OCI-LY1 (cell line): Measurements from ENCODE around the gene MLPH.

Source experiments
- H2AFZ ChIP-seq: fragments of 200-600 bp; sonication (generic), shearing (Covaris generic); 2 replicates; pipeline ENCODE4 v1.6.0; 2014; ENCODE audit warnings: antibody characterized with exemption, mild to moderate bottlenecking, low read length
- H3F3A ChIP-seq: fragments of 200-600 bp; sonication (generic), shearing (Covaris generic); 2 replicates; pipeline ENCODE4 v1.6.0; 2014; ENCODE audit warnings: mild to moderate bottlenecking, antibody characterized with exemption, low read length, moderate library complexity; ENCODE audit not compliant: insufficient read depth
- H3K27ac ChIP-seq: fragments of 200-600 bp; sonication (generic); 2 replicates; pipeline ENCODE4 v1.5.1; 2014; ENCODE audit warnings: low read length, mixed run types, mild to moderate bottlenecking, low read depth; ENCODE audit not compliant: poor library complexity, severe bottlenecking
- H3K27me3 ChIP-seq: fragments of 200-600 bp; sonication (generic); 2 replicates; pipeline ENCODE4 v1.6.0; 2014; ENCODE audit warnings: antibody characterized with exemption, mild to moderate bottlenecking, low read length, moderate library complexity; ENCODE audit not compliant: insufficient read depth
- H3K36me3 ChIP-seq: fragments of 200-600 bp; sonication (generic); 2 replicates; pipeline ENCODE4 v1.6.1; 2014; ENCODE audit warnings: mild to moderate bottlenecking, antibody characterized with exemption, low read length, moderate library complexity, mixed read lengths; ENCODE audit not compliant: insufficient read depth
- H3K4me1 ChIP-seq: fragments of 200-600 bp; sonication (generic); 2 replicates; pipeline ENCODE4 v1.5.1; 2014; ENCODE audit warnings: mild to moderate bottlenecking, low read length, moderate library complexity; ENCODE audit not compliant: insufficient read depth, severe bottlenecking
- H3K4me2 ChIP-seq: fragments of 200-600 bp; sonication (generic), shearing (Covaris generic); 2 replicates; pipeline ENCODE4 v1.6.1; 2014; ENCODE audit warnings: low read length
- H3K4me3 ChIP-seq: fragments of 200-600 bp; sonication (generic); 2 replicates; pipeline ENCODE4 v1.5.1; 2014; ENCODE audit warnings: low read length, low read depth, mild to moderate bottlenecking, mixed read lengths; ENCODE audit not compliant: poor library complexity, severe bottlenecking
- H3K79me2 ChIP-seq: fragments of 200-600 bp; shearing (Covaris generic); 2 replicates; pipeline ENCODE4 v1.6.1; 2016; ENCODE audit warnings: mixed run types, low read length, mixed read lengths; ENCODE audit not compliant: insufficient read depth
- H3K9ac ChIP-seq: fragments of 200-600 bp; sonication (generic), shearing (Covaris generic); 2 replicates; pipeline ENCODE4 v1.6.1; 2014; ENCODE audit warnings: mild to moderate bottlenecking, low read length, mixed read lengths
- H3K9me2 ChIP-seq: fragments of 200-600 bp; sonication (generic), shearing (Covaris generic); 2 replicates; pipeline ENCODE4 v1.6.1; 2014; ENCODE audit warnings: low read depth, mild to moderate bottlenecking, low read length, mixed read lengths
- H3K9me3 ChIP-seq: fragments of 200-600 bp; shearing (Covaris generic); 2 replicates; pipeline ENCODE4 v1.6.1; 2014; ENCODE audit warnings: low read length, mixed read lengths
- H4K20me1 ChIP-seq: fragments of 200-600 bp; sonication (generic), shearing (Covaris generic); 2 replicates; pipeline ENCODE4 v1.6.0; 2016; ENCODE audit warnings: mild to moderate bottlenecking, low read length; ENCODE audit not compliant: insufficient read depth
- CTCF ChIP-seq: fragments of 200-600 bp; sonication (generic), shearing (Covaris generic); IDR thresholded peaks from 2 replicates; pipeline ENCODE4 v1.5.1; 2017; ENCODE audit warnings: mild to moderate bottlenecking, antibody characterized with exemption, low read length, moderate library complexity, mixed read lengths
- EZH2 ChIP-seq: fragments of 200-600 bp; sonication (generic), shearing (Covaris generic); IDR thresholded peaks from 2 replicates; pipeline ENCODE4 v1.8.0; 2017; ENCODE audit warnings: borderline replicate concordance, mixed run types, mild to moderate bottlenecking, antibody characterized with exemption, low read length, moderate library complexity, mixed read lengths

Gene MLPH

GRCh38 chr2:237448171-237448570, 38.9 kb upstream of the MLPH start:
- no peak overlapping the region for H3K9ac ChIP-seq
- H3K79me2 ChIP-seq: no peaks in the 10 kb centered on the region
- no peak overlapping the region for H3K4me3 ChIP-seq
- H2AFZ ChIP-seq: no peak overlapping the region
- no peaks in the 10 kb centered on the region for H3F3A ChIP-seq
- TF ChIP-seq CTCF: no peak
- no peak for TF ChIP-seq EZH2
- no peak overlapping the region for H3K4me2 ChIP-seq
- H3K9me3 ChIP-seq: no peaks in the 10 kb centered on the region
- H3K27me3 ChIP-seq: peaks cover 4% of the 10 kb centered on the region; the same call in 1 of the 2 replicates
- no peaks in the 10 kb centered on the region for H4K20me1 ChIP-seq
- no peak overlapping the region for H3K27ac ChIP-seq
- H3K9me2 ChIP-seq: no peaks in the 10 kb centered on the region
- H3K4me1 ChIP-seq: no peaks in the 10 kb centered on the region
- no peaks in the 10 kb centered on the region for H3K36me3 ChIP-seq

- Histone ChIP-seq H3K9me2 (no peaks in the 10 kb centered on the region), H3K36me3 (no peaks in the 10 kb centered on the region), H3K4me3 (no peak overlapping the region), H4K20me1 (no peaks in the 10 kb centered on the region), H3K4me2 (no peak overlapping the region), H3K9me3 (no peaks in the 10 kb centered on the region), H3K9ac (no peak overlapping the region), H3F3A (no peaks in the 10 kb centered on the region), H3K27me3 (peaks cover 4% of the 10 kb centered on the region; the same call in 1 of the 2 replicates), H3K4me1 (no peaks in the 10 kb centered on the region), H3K27ac (no peak overlapping the region), H3K79me2 (no peaks in the 10 kb centered on the region), H2AFZ (no peak overlapping the region)
- TF ChIP-seq CTCF: no peak
- TF ChIP-seq EZH2: no peak
Observed at GRCh38 chr2:237448626-237449025, 38.4 kb upstream of the MLPH start.

- Histone ChIP-seq H3K9me2 (no peaks in the 10 kb centered on the region), H3K27ac (no peak overlapping the region), H3K79me2 (no peaks in the 10 kb centered on the region), H3K36me3 (no peaks in the 10 kb centered on the region), H3K27me3 (peaks cover 4% of the 10 kb centered on the region; the same call in 1 of the 2 replicates), H3K9ac (no peak overlapping the region), H3K9me3 (no peaks in the 10 kb centered on the region), H4K20me1 (no peaks in the 10 kb centered on the region), H3K4me3 (no peak overlapping the region), H3F3A (no peaks in the 10 kb centered on the region), H2AFZ (no peak overlapping the region), H3K4me1 (no peaks in the 10 kb centered on the region), H3K4me2 (no peak overlapping the region)
- TF ChIP-seq CTCF (no peak), EZH2 (no peak)
Observed at GRCh38 chr2:237449193-237449881, 37.7 kb upstream of the MLPH start.
